GM21515 (cell line): ENCODE measurements around the gene CDON.

Source experiments
- ATAC-seq: cut with Tn5 transposase; IDR thresholded peaks from one replicate; pipeline ENCODE4 v1.9.1; 2021; ENCODE audit not compliant: unreplicated experiment

CDON gene

DNA sequence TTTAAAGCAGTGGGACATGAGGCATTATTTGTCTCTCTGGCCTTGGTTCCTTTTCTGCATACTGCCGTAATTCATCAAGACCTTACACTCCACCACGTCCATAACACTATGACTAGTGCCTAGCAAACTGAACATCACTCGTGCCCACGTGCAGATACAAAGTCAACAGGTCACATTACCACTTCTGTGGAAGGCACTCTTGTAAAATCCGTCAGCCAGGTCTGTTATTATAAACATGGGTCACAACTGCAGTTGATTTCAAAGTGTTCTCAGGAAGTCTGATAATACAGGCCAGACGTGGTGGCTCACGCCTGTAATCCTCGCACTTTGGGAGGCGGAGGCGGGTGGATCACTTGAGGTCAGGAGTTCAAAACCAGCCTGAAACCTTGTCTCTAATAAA lies 102.7 kb downstream of the CDON start:
- ATAC-seq: no peak

DNA sequence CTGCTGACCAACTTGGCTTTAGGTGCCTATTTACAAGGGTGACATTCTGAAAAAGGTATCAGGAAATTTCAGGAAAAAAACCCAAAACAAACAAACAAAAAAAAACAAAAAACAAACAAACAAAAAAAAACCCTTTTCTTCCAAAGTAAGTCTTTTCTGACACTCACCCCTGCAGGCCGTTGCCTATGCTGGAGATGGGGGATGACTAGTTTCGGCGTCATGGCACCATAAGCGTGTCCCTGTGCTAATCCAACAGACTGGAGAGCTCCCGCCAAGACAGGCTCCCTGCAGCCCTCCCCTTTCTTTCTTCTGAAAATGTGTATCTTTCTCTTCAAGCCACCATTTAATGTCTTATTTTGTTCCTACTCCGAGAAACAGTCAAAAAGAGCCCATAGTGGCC lies 103.2 kb downstream of the CDON start:
- no peak for ATAC-seq

DNA sequence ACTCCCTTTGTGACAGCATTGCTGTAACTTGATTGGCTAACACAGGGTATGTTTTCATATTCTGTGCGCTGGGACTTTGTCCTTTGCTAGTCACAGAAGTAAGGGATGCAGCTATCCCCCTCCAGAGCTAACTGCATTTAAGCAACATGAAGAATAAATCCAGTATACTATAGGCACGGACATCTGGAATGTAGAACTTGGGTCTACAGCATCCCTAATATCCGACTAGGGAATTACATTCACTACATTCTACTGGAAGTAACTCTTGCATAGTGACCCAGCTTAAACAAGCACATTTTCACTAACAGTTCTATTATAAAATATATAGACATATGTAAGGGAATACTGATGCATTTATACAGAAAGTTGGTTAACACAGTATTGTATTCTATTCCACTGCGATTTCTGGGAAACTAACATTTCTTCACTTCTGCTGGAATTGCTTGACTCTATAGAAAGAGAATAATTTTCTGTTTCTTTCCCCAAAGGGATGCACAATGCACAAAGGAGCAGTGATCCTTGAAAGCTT lies 103.7 kb downstream of the CDON start:
- no peak for ATAC-seq

DNA sequence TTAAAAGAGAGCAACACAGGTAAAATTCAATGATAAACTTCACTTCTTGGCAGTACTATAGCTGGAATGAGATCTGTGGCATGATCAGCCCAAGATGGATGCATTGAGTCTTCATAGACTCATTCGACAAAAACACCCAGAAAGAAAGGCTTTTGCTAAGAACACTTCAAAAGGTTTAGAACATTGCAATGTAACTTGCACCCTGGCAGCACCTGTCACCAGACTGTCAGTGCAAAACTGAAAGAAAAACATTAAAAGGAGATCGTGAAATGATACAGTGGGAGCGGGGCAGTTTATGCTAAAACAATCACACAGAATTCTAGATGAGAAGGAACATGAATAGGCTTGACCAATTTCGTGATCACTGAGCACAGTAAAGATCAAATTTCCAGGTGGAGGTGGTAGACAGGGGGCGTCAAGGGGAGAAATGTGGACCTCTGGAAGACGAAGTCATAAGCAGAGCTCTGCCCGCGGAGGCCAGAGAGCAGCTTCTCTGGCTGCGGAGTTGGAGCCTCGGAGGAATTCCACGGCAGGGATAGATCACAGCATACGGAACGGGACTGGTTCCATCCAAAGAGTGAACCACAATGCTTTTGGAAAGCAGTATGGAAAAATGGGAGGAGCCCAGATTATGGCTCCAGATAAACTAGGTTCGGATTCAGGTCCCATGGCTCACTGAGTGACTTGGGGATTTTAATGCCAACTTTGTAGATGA lies 104.9 kb downstream of the CDON start:
- ATAC-seq: no peak

DNA sequence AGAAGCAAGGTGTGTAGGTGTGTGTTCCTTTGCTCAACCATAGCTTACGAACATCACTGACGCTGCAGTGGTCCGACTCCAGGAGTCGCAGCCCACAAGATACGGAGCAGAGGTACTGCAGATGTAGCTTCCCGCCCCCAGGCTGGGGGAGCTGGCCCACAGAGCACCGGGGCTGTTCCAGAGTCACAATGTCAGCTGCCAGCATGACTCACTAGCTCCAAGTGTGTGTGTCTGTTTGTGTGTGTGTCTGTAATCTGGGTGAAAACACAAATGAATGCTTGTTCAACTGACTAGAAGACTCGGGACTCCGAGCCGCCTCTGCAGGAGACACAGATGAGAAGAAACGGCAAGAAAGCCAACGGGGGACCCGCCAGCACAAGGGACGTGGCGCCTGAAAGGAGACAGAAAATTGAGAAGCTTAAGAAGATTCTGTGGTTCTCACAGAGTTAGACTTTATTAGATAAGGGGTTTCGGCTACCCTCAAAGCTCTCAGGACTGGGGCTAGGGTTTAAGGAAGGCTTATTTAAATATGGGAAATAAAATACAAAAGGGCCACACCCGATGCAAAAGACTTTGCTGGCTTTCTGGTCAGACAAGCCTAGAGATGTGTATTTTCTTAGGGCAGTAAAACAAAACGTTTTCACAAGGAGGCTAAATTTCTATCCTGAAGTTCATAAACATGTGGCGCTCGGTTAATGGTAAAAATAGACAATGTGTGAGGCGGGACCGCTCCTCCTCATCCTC lies 106.1 kb downstream of the CDON start:
- ATAC-seq: no peak

DNA sequence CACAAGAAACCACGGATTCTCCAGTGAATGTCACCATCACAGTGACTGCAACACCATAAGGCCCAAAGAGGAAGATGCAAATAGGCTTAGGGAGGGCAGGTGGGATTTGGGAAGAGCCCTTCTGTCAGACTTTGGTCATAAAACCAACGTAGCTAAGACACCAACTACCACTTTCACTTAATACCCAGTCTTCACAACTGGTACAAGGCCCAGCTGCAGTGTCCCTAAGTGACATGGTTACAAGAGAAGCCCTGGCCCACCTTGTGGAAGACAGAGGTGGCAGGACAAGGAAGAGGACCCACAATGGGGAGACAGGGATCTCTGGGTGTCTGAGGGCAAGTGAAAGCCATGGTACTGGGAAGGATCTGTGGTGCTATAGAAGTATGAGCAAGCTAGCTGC lies 106.8 kb downstream of the CDON start:
- ATAC-seq: no peak

DNA sequence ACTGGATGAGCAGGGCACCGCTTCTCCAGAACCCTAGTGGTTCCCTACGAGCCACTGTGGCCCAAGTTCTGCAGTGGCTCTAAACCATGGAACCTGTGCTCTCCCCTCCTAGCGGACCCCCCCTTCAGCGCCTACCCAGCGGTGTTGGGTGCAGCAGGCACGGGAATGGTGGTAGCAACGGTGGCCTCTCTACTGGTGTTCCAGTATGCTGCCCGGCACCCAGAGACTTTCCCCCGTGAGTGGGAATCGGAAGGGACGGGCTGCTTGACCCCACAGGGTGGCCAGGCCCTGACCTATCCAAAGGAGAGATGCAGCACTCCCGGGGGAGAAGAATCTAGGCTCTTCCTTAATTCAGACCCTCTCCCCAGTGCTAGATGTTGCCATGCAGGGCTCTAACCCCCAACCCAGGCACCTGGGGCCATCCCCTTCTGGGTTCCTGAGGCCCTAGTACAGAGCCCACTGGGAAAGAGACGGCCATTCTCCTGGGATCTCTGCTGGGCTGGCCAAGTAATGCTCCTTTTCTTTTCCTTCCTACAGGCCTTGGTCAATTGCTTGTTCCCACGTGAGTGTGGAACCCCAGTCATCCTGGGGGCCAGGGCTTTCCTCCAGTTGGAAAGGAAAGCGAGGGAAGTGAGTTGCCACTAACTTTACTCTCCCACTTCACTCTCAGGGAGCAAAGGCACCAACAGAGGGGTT lies 107.6 kb downstream of the CDON start:
- no peak for ATAC-seq

DNA sequence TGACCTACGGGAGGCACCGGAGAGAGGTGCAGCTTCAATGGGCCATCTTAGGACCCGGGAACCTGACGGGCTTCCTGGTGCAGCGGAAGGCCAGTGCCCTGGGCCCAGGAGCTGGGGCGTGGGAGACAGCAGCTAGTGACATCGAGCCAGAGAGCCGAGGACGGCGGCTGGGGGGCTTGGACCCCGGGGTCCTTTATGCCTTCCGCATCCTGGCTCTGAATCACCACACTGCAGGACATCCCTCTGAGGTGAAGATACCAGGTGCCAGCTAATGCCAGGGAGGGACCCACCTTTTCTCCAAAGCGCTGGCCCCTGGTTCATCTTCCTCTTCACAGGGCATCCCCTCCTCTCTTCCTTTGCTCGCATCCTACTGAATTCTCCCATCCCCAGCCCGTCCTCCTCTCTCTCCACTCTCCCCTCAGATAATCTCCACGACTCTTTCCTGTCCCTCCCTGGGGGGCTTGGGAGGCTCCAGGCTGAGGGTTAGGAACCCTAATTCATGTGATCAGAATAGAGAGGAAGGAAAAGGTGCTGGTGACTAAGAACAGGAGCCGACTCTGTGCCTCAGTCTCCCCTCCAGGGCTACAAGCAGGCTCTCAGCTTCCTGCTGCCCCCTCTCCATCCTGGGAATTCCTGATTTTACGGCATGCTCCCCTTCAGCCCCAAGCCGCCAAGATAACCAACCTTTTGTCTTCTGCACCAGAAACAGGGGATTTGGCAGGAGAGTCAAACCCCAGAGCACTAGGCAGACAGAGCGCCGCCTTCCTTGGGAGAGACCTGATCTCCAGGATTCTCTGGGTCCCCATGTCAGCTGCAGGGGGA lies 108.3 kb downstream of the CDON start:
- ATAC-seq: no peak

DNA sequence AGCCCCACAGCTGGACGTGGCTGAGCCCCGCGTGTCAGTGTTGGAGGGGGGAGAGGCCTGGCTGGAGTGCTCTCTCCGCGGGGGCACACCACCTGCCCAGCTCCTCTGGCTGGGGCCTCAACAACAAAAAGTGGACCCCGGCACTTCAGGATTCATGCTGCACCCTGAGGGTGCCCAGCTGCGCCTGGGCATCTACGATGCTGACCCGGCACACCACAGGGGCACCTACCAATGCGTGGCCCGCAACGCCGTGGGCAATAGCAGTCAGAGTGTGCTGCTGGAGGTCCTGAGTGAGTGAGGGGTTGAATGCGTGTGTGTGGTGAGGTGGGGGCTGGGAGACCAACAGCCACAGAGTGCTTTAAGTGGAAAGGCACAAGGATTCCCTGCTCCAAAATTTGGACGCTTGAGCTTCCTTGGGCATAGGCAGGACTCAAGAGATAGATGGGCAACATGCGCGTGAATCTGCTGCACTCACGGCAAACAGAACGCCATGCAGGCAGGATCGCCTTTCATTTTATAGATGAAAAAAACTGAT lies 109.2 kb downstream of the CDON start:
- ATAC-seq: no peak

DNA sequence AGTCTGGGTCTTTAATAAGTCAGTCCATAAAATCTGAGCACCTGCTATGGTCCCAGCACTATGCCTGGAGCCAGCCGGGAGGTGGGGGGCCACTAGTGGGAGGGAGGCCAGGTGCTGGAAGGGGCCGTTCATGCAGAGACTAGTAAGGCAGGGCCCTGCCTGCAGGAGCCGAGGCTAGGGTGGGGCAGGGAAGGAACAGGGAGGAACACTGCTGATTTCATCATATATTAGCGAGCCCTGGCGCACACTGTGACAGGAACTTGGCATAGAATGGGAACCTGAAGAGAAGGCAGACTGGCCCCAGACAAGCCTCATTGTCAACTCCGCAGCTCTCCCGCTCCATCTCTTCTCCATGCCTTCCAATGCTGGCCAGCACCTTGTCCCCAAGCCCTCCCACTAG lies 109.7 kb downstream of the CDON start:
- ATAC-seq: no peak

DNA sequence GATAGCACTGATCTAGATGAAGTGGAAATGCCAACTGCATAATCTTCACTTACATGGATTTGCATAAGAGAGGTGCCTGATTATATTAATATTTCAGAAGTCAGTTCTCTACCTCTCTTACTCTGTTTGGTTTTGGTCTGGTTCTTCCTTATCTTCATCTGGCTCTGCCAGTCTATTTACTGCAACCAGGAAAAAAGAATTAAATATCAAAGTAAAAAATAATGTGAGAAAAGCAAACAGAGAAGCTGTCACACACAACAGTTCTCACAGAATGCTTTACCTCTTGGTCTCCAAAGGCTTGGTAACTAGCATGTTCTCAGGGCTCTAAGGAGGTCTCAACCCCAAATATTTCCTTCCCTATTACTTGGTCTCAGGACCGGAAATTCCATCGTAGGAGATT lies 110.1 kb downstream of the CDON start:
- ATAC-seq: no peak

DNA sequence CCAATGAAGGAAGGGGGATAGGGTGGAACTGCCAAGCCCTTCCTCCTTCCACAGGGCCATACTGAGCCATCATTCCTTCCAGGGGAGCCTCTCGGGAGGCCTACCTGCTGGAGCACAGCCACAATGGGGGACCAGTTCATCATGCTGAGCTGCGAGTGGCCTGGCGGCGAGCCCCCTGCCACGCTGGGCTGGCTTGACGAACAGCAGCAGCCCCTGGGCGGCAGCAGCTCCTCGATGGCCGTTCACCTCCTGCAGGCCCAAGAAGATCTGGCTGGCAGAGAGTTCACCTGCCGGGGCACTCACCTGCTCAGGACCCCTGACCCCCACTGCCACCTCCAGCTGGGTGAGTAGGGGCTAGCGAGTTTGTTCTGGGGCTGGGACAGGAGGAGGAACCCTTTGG lies 110.9 kb downstream of the CDON start:
- ATAC-seq: no peak

DNA sequence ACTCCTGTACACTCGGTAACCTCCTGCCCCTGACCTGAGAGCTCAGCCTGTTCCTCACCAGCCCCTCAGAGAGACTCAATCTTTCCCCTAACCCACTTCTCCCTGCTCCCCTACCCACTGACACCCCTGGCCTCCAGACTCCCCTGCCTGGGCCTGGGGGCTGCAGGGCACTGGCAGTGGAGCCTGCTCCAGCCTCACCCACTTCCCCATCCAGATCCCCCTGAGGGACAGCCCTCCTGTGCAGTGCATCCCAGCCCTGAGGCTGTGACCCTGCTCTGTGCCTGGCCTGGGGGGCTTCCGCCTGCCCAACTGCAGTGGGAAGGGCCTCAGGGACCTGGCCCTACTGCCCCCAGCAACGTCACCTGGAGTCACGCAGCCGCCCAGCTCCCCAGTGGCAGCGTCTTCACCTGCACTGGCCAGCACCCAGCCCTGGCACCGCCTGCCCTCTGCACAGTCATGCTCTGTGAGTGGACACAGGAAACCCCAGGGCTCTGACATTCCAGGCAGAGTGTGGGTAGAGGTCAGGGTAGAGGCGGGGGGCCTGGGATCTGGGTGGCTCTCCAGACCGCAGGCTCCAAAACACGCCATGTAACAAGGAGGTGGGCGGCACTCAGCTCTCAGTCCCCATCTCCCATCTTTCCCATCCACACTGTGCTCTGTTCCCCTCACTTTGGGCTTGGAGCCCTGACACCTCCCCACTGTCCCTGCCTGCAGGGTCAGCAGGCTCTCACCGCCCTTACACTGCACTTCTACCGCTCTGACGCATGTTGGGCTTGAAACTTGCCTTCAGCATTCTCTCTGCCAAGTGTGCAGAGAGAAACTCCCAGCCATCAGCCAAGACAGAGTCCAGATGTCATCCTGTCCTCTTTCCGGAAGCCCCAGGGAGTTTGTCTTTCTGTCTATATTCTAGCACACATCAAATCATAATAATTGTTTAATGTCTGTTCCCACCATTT lies 111.7 kb downstream of the CDON start:
- no peak for ATAC-seq

DNA sequence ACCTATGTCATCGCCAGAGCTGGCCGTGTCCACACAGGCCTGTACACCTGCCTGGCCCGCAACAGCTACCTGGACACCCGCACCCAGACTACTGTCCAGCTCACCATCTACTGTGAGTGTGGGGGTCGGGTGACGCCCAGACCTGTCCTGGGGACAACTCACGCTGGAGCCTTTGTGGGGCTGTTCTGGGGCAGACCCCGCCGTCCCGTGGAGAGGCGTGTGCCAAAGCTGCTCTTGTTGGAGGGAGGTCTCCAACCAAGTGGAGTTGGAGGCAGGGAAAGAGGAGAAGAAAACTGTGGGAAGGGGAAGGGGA lies 112.5 kb downstream of the CDON start:
- ATAC-seq: no peak

DNA sequence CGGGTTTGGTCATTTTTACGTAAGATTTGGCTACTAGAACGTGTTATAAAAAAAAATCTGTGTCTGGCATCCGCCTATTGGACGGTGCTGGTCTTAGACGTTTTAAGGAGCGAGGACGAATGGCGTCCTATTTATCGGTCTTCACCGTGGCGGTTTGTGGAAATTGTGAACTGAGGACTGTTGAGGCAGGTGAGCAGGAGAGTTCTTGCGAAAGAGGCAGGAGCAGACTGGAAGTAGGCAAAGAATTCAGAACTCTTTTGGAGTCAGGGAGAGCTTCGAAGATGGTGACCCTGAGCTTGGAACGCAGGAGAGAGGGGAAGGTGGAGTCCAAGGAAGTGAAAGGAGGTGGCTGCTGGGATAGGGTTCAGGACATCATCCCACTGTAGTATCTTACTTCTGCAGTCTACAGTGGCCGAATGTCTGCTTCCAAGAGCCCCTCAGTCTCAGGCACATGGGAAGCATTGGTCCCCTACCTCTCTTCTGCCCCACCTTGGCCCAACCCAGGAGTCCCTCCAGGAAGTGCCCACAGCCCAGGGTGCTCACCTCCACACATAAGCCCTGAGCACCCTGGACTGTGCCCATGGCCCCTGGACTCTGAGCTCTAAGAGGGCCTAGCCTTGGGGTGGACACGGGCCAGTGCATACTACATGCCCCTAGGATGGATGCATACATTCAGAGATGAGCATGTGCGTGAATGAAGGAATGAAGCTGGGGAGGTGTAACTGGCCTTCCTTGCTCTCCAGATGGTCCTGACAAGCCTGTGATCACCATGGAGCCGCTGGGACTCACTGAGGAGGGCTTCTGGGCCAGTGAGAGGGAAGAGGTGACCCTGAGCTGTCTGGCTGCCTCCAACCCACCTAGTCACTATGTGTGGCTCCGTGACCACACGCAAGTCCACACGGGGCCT lies 113.1 kb downstream of the CDON start:
- no peak for ATAC-seq

DNA sequence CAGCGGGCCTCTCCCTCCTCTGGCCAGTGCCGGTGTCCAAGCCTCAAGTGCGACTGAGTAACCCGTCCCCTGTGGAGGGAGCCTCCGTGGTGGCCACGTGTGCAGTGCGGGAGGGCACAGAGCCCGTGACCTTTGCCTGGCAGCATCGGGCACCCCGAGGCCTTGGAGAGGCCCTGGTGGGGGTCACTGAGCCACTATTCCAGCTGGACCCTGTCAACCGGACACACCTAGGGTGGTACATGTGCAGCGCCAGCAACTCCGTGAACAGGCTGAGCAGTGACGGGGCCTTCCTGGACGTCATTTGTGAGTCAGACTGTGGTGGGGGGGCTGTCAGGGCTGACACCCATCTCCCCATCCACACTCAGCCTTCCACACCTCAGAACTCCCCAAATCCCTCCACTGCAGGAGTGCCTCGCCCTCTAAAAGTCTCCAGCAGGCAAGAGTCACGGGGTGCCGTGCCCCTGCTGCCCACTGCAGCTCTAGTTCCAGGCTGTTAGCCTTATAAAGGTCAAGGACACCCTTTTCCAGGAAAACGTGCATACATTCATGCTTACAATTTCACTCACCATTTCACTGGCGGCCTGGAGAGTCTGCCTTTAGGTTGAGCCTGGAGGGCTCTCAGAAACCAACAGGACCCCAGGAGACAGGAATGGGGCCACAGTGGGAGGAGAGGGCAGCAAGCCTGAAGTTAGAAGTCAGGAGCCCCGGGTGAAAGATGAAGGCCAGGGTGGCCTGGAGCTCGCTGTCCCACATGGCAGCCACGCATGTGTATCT lies 114.2 kb downstream of the CDON start:
- ATAC-seq: no peak

DNA sequence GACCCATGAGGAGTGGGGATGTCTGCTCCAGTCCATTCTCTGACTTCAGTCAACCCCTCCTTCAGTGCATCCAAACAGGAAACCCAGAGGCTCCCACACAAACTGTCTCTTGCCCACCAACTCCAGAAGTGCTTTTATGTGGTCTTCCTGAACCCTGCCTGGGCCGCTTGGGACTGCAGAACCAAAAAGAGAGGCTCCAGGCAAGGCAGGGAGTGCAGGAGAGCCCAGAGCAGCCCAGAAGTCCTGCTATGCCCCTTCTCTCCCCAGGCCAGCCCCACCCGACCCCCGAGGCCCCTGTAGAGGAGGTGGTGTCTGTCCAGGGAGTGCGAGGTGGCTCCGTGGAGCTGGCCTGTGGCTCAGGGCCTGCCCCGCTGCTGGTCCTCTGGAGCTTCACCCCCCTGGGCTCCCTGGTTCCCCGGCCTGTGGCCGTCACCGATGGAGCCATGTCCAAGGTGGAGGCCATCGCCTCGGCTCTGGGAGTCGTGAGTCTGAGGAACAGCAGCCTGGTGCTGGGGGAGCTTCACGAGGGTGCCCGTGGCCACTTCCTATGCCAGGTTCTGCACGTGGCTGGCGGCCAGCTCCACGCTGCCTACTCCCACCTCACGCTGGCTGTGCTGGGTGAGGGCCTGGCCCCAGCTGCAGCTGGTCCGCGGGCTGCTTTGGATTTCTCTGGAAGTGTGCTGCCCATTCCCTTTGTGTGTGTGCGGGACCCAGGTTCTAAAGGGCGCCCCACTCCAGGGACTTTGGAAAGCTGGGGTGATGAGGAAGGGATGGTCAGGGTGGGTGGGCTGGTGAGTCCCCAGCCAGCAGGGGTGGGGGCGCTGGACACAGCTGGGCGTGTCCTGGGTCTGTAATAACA lies 115.0 kb downstream of the CDON start:
- ATAC-seq: no peak
